ENCODE data around the gene SHOC1. TPM values are rescaled to one million over a fixed set of nuclear protein-coding genes. Genes with fewer than 3 reads are reported as not detected.

SHOC1 gene
- total and polyA plus RNA-seq, 12 donors: 0.11 to 8.2 (median 3.2) TPM

DNA sequence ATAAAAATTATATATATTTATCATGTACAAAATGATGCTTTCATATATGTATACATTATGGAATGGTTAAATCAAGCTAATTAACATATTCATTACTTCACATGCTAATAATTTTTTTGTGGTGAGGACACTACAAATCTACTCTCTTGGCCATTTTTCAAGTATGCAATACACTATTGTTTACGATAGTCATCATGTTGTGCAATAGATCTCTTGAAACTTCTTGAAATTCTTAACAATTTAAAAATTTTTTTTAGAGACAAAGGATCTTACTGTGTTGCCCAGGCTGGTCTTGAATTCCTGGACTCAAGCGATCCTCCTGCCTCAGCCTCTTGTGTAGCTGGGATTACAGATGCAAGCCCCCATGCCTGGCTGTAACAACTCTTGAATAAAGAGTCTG lies 45.2 kb upstream of the SHOC1 start:
- Histone ChIP-seq H3K36me3 (replicated peaks in 1 of 2) (no peaks in the 10 kb centered on the region), H3K9me3 (replicated peaks in 1 of 3) (no peaks in the 10 kb centered on the region), H3K4me3 (no peak overlapping the region), H3K4me1 (replicated peaks in 1 of 2) (peaks cover 41 to 43% of the 10 kb centered on the region in 2 donors), H3K27ac (peak overlapping the region in 4 of 5 donors; percentile 23 to 81 (median 62)), H3K27me3 (no peaks in the 10 kb centered on the region)
- DNase-seq: no peak
- intact Hi-C loops (cut with DNase I): loop anchor here (10.0 kb wide), 2 partner anchors 55 to 65 kb away; partner anchors contain the start of gene UGCG (in 1 of the 2)
- WGBS, 4 donors: 42 to 63% (median 57%) methylated on average over 2 of the region's 2 CpGs
- TF ChIP-seq, protein P1, sequence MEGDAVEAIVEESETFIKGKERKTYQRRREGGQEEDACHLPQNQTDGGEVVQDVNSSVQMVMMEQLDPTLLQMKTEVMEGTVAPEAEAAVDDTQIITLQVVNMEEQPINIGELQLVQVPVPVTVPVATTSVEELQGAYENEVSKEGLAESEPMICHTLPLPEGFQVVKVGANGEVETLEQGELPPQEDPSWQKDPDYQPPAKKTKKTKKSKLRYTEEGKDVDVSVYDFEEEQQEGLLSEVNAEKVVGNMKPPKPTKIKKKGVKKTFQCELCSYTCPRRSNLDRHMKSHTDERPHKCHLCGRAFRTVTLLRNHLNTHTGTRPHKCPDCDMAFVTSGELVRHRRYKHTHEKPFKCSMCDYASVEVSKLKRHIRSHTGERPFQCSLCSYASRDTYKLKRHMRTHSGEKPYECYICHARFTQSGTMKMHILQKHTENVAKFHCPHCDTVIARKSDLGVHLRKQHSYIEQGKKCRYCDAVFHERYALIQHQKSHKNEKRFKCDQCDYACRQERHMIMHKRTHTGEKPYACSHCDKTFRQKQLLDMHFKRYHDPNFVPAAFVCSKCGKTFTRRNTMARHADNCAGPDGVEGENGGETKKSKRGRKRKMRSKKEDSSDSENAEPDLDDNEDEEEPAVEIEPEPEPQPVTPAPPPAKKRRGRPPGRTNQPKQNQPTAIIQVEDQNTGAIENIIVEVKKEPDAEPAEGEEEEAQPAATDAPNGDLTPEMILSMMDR (IDR thresholded peaks at IDR 0.05): no peak
- TF ChIP-seq POLR2A (IDR thresholded peaks at IDR 0.05): no peak

- no peaks in the 10 kb centered on the region for H3K27me3 ChIP-seq
- intact Hi-C loops (cut with DNase I): loop anchor here (10.0 kb wide), 2 partner anchors 55 to 65 kb away; partner anchors contain the start of gene UGCG (in 1 of the 2)
- H3K4me3 ChIP-seq: peak overlapping the region in 1 of 4 donors; percentile 3
- H3K36me3 ChIP-seq (replicated peaks in 1 of 2): no peaks in the 10 kb centered on the region
- TF ChIP-seq POLR2A (IDR thresholded peaks at IDR 0.05): peak in 1 of 2 donors; percentile 40
- TF ChIP-seq, protein P1 (IDR thresholded peaks at IDR 0.05): no peak
- peak; percentile 43 to 77 (median 66) for DNase-seq
- H3K9me3 ChIP-seq (replicated peaks in 1 of 3): no peaks in the 10 kb centered on the region
- 16 to 24% (median 19%) methylated on average over 6 of the region's 6 CpGs for WGBS, 4 donors
- peaks cover 41 to 43% of the 10 kb centered on the region in 2 donors for H3K4me1 ChIP-seq (replicated peaks in 1 of 2)
- peak overlapping the region; percentile 22 to 88 (median 59) for H3K27ac ChIP-seq
Observed at GRCh38 chr9:111839387-111839786, 44.6 kb upstream of the SHOC1 start.

GRCh38 chr9:111838439-111838838 lies 43.7 kb upstream of the SHOC1 start:
- DNase-seq: no peak
- TF ChIP-seq, protein P1 (IDR thresholded peaks at IDR 0.05): no peak
- TF ChIP-seq POLR2A (IDR thresholded peaks at IDR 0.05): peak in 1 of 2 donors; percentile 15
- intact Hi-C loops (cut with DNase I): loop anchor here (10.0 kb wide), 2 partner anchors 56 to 66 kb away; partner anchors contain the start of gene UGCG (in 1 of the 2)
- no peaks in the 10 kb centered on the region for H3K9me3 ChIP-seq (replicated peaks in 1 of 3)
- H3K4me1 ChIP-seq (replicated peaks in 1 of 2): peaks cover 33 to 36% of the 10 kb centered on the region in 2 donors
- no peaks in the 10 kb centered on the region for H3K27me3 ChIP-seq
- H3K36me3 ChIP-seq (replicated peaks in 1 of 2): no peaks in the 10 kb centered on the region
- no peak overlapping the region for H3K4me3 ChIP-seq
- WGBS, 4 donors: 6 to 22% (median 10%) methylated on average over 2 of the region's 2 CpGs
- peak overlapping the region; percentile 22 to 88 (median 59) for H3K27ac ChIP-seq

DNA sequence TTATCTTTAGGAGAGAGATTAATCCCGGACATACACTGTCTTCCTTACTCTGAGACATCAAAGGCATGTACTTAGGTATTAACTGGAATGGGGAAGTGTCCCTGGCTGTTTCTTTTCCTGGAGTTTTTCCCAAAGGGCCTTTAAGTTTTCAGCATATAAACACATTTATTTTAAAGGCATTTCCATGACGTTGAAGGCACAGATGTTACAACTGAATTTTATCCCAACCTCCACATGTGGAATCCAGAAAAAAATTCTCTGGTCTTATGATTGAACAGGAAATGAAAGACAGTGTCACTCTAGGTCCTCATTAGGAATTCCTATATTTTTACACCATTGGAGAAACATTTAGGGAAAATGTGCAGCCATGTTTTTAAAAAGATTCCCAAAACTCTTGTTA lies 41.6 kb upstream of the SHOC1 start:
- DNase-seq: no peak
- intact Hi-C loops (cut with DNase I): loop anchor here (10.0 kb wide), 2 partner anchors 58 to 68 kb away; partner anchors contain the start of gene UGCG (in 1 of the 2)
- H3K27me3 ChIP-seq: no peaks in the 10 kb centered on the region
- no peaks in the 10 kb centered on the region for H3K36me3 ChIP-seq (replicated peaks in 1 of 2)
- no peak overlapping the region for H3K4me3 ChIP-seq
- H3K4me1 ChIP-seq (replicated peaks in 1 of 2): peaks cover 24 to 25% of the 10 kb centered on the region in 2 donors
- H3K27ac ChIP-seq: no peak overlapping the region
- H3K9me3 ChIP-seq (replicated peaks in 1 of 3): no peaks in the 10 kb centered on the region
- WGBS, 4 donors: 67 to 83% (median 74%) methylated on average over 2 of the region's 2 CpGs
- TF ChIP-seq POLR2A (IDR thresholded peaks at IDR 0.05): no peak
- TF ChIP-seq, protein P1 (IDR thresholded peaks at IDR 0.05): no peak
